Retinal pigment epithelial cell (primary cell): ENCODE measurements around the gene LMTK3.

Experiments used
- DNase-seq: peaks from one replicate; pipeline ENCODE4 v3.0.0-alpha.2; 2010; ENCODE audit warnings: low read depth
- H3K4me3 ChIP-seq: 2 replicates; pipeline ENCODE4 v1.5.1; 2011; ENCODE audit warnings: mild to moderate bottlenecking, low read length, control low read depth, moderate library complexity
- CTCF ChIP-seq: conservative IDR thresholded peaks from 2 replicates; pipeline ENCODE4 v1.5.1; 2011; ENCODE audit warnings: low read depth, low read length, control low read depth, inconsistent platforms

The LMTK3 gene

DNA sequence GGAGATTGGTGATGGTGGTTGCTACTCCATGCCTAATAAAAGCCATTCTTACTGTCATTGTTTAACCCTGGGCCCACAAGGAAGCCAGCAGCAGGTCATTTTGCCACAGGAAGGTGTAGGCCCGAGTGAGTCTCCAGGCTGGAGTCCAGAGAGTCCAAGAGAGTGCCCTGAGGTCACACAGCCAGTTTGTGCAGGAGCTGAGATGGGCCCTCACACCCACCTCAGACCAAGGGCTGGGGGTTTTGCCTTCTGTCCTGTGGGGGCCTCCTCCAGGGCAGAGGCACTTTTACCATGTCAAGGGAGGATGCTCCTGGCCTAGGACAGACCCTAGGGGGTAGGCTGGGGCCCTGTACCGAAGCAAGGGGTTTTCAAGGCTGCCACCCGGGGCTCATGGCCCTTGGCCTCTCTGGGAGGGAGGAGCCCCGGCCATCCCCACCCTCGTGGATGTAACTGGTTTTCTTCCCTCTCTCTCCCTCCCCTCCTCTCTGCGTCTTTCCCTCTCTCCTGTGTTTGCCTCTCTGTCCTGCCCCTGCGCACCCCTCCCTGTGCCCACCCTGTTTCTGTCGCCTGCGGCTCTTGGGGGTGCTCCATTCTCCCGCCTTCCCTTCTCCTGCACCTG lies 34.5 kb downstream of the LMTK3 start:
- no peak for DNase-seq
- TF ChIP-seq CTCF: no peak

GRCh38 chr19:48476176-48476575 lies 35.5 kb downstream of the LMTK3 start:
- no peak for TF ChIP-seq CTCF
- DNase-seq: no peak
- H3K4me3 ChIP-seq: no peak overlapping the region

More for the DNA sequence above, 34.5 kb downstream of the LMTK3 start:
- H3K4me3 ChIP-seq: no peak overlapping the region

- DNase-seq: no peak
- no peak overlapping the region for H3K4me3 ChIP-seq
- TF ChIP-seq CTCF: no peak
These were observed 36.1 kb downstream of the LMTK3 start for GRCh38 chr19:48475369-48476068.

- DNase-seq: no peak
- TF ChIP-seq CTCF: no peak
- H3K4me3 ChIP-seq: no peak overlapping the region
These were observed 37.5 kb downstream of the LMTK3 start for GRCh38 chr19:48474084-48474592.

- no peak overlapping the region for H3K4me3 ChIP-seq
- no peak for TF ChIP-seq CTCF
- DNase-seq: no peak
These were observed 38.3 kb downstream of the LMTK3 start for GRCh38 chr19:48473161-48473966.

GRCh38 chr19:48471836-48472235 lies 39.8 kb downstream of the LMTK3 start:
- no peak for TF ChIP-seq CTCF
- DNase-seq: no peak
- H3K4me3 ChIP-seq: no peak overlapping the region
